ENCODE results near the gene RHOU. TPM values are rescaled to one million over a fixed set of nuclear protein-coding genes. Genes with fewer than 3 reads are reported as not detected.

Gene RHOU
- polyA plus RNA-seq, 1 donor from 2014 or later, result 13.0 TPM

DNA sequence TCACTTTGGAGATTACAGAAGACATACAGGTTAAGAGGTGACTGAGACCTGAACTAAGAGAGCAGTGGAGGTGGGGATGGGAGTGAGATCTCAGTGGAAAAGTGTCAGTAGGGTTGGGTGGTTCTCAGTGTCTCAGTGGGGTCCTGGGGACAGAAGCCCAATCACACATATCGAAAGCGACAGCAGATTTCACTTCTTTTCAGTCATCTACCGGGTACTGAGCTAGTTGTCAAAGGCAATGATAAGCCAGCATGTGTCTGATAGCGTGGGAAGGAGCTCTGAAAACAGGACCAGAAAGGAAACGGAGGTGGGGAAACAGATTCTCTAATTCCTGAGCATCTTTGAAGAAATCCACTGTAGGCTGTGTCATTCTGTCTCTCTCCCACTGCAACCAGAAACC, 59.5 kb downstream of the RHOU start:
- H3K79me2 ChIP-seq (replicated peaks; ENCODE audit: insufficient read depth, low read length), result no peaks in the 10 kb centered on the region
- no peaks in the 10 kb centered on the region for H4K20me1 ChIP-seq (ENCODE audit: insufficient read depth)
- H3K4me2 ChIP-seq (ENCODE audit: low read length), result no peak overlapping the region
- no peaks in the 10 kb centered on the region for H3K9me3 ChIP-seq (ENCODE audit: low read length)
- H3K9ac ChIP-seq (ENCODE audit: low read length), result no peak overlapping the region
- no peaks in the 10 kb centered on the region for H3F3A ChIP-seq (ENCODE audit: insufficient read depth, low read length, poor library complexity, severe bottlenecking)
- no peak overlapping the region for H3K4me3 ChIP-seq (ENCODE audit: low read length)
- no peaks in the 10 kb centered on the region for H3K27me3 ChIP-seq (ENCODE audit: insufficient read depth, low read depth, low read length)
- no peaks in the 10 kb centered on the region for H3K9me2 ChIP-seq (ENCODE audit: insufficient read depth, low read length)
- H3K36me3 ChIP-seq (ENCODE audit: insufficient read depth, low read length), result no peaks in the 10 kb centered on the region
- TF ChIP-seq EP300 (conservative IDR thresholded peaks at IDR 0.05; ENCODE audit: poor library complexity, severe bottlenecking), result no peak
- TF ChIP-seq, protein P1, sequence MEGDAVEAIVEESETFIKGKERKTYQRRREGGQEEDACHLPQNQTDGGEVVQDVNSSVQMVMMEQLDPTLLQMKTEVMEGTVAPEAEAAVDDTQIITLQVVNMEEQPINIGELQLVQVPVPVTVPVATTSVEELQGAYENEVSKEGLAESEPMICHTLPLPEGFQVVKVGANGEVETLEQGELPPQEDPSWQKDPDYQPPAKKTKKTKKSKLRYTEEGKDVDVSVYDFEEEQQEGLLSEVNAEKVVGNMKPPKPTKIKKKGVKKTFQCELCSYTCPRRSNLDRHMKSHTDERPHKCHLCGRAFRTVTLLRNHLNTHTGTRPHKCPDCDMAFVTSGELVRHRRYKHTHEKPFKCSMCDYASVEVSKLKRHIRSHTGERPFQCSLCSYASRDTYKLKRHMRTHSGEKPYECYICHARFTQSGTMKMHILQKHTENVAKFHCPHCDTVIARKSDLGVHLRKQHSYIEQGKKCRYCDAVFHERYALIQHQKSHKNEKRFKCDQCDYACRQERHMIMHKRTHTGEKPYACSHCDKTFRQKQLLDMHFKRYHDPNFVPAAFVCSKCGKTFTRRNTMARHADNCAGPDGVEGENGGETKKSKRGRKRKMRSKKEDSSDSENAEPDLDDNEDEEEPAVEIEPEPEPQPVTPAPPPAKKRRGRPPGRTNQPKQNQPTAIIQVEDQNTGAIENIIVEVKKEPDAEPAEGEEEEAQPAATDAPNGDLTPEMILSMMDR (IDR thresholded peaks at IDR 0.05; ENCODE audit: poor library complexity, severe bottlenecking), result no peak
- TF ChIP-seq MXI1 (conservative IDR thresholded peaks at IDR 0.05; ENCODE audit: poor library complexity, severe bottlenecking), result no peak
- no peak for TF ChIP-seq POLR2AphosphoS5 (IDR thresholded peaks at IDR 0.05)
- TF ChIP-seq RAD21 (conservative IDR thresholded peaks at IDR 0.05), result no peak
- no peak for TF ChIP-seq EZH2 (IDR thresholded peaks at IDR 0.05; ENCODE audit: borderline replicate concordance, insufficient read depth, low read length, poor library complexity, severe bottlenecking)
- no peak for TF ChIP-seq SMC3 (conservative IDR thresholded peaks at IDR 0.05; ENCODE audit: poor library complexity)
- TF ChIP-seq, protein P2, sequence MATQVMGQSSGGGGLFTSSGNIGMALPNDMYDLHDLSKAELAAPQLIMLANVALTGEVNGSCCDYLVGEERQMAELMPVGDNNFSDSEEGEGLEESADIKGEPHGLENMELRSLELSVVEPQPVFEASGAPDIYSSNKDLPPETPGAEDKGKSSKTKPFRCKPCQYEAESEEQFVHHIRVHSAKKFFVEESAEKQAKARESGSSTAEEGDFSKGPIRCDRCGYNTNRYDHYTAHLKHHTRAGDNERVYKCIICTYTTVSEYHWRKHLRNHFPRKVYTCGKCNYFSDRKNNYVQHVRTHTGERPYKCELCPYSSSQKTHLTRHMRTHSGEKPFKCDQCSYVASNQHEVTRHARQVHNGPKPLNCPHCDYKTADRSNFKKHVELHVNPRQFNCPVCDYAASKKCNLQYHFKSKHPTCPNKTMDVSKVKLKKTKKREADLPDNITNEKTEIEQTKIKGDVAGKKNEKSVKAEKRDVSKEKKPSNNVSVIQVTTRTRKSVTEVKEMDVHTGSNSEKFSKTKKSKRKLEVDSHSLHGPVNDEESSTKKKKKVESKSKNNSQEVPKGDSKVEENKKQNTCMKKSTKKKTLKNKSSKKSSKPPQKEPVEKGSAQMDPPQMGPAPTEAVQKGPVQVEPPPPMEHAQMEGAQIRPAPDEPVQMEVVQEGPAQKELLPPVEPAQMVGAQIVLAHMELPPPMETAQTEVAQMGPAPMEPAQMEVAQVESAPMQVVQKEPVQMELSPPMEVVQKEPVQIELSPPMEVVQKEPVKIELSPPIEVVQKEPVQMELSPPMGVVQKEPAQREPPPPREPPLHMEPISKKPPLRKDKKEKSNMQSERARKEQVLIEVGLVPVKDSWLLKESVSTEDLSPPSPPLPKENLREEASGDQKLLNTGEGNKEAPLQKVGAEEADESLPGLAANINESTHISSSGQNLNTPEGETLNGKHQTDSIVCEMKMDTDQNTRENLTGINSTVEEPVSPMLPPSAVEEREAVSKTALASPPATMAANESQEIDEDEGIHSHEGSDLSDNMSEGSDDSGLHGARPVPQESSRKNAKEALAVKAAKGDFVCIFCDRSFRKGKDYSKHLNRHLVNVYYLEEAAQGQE (IDR thresholded peaks at IDR 0.05; ENCODE audit: borderline replicate concordance), result no peak
- no peak for TF ChIP-seq TAF1 (IDR thresholded peaks at IDR 0.05; ENCODE audit: low read depth)
- H3K27ac ChIP-seq (ENCODE audit: low read length), result no peak overlapping the region
- no peak overlapping the region for H2AFZ ChIP-seq (ENCODE audit: low read depth, low read length)

DNA sequence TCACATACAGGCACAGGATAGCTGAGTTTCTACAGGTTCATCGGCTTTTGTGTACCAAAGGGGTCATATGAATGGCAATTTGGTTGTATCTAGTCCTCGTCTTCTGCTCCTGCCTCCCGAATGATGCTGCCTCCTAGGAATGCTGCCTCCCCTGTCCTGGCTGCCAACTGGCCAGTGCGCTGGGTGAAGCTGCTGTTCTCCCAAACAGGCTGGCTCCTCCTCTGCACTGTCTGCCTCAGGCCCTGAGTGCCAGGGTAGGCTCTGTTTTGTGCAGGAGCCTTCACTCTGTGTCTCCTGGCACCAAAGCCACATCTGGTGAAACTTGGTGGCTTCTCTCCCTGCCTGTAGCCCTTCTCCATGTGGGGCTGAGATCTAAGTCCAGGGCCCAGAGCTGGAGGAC, 60.3 kb downstream of the RHOU start:
- no peak overlapping the region for H3K4me2 ChIP-seq (ENCODE audit: low read length)
- no peaks in the 10 kb centered on the region for H3K36me3 ChIP-seq (ENCODE audit: insufficient read depth, low read length)
- H2AFZ ChIP-seq (ENCODE audit: low read depth, low read length), result no peak overlapping the region
- H3K27ac ChIP-seq (ENCODE audit: low read length), result no peak overlapping the region
- H3K79me2 ChIP-seq (replicated peaks; ENCODE audit: insufficient read depth, low read length), result no peaks in the 10 kb centered on the region
- TF ChIP-seq EZH2 (IDR thresholded peaks at IDR 0.05; ENCODE audit: borderline replicate concordance, insufficient read depth, low read length, poor library complexity, severe bottlenecking) (no peak), RAD21 (conservative IDR thresholded peaks at IDR 0.05) (no peak), POLR2AphosphoS5 (IDR thresholded peaks at IDR 0.05) (no peak), TAF1 (IDR thresholded peaks at IDR 0.05; ENCODE audit: low read depth) (no peak), EP300 (conservative IDR thresholded peaks at IDR 0.05; ENCODE audit: poor library complexity, severe bottlenecking) (no peak), MXI1 (conservative IDR thresholded peaks at IDR 0.05; ENCODE audit: poor library complexity, severe bottlenecking) (no peak), SMC3 (conservative IDR thresholded peaks at IDR 0.05; ENCODE audit: poor library complexity) (no peak)
- TF ChIP-seq, protein P1 (IDR thresholded peaks at IDR 0.05; ENCODE audit: poor library complexity, severe bottlenecking), result no peak
- TF ChIP-seq, protein P2 (IDR thresholded peaks at IDR 0.05; ENCODE audit: borderline replicate concordance), result no peak
- no peaks in the 10 kb centered on the region for H3K27me3 ChIP-seq (ENCODE audit: insufficient read depth, low read depth, low read length)
- H3K9me2 ChIP-seq (ENCODE audit: insufficient read depth, low read length), result no peaks in the 10 kb centered on the region
- H3K4me3 ChIP-seq (ENCODE audit: low read length), result no peak overlapping the region
- H3F3A ChIP-seq (ENCODE audit: insufficient read depth, low read length, poor library complexity, severe bottlenecking), result no peaks in the 10 kb centered on the region
- H3K9ac ChIP-seq (ENCODE audit: low read length), result no peak overlapping the region
- no peaks in the 10 kb centered on the region for H3K9me3 ChIP-seq (ENCODE audit: low read length)
- H4K20me1 ChIP-seq (ENCODE audit: insufficient read depth), result no peaks in the 10 kb centered on the region

All from neural cell (in vitro differentiated cells).